ENCODE measurements around the gene UBL3. TPM values are rescaled to one million over a fixed set of nuclear protein-coding genes. Genes with fewer than 3 reads are reported as not detected.

The UBL3 gene
- total RNA-seq, 1 donor from 2014 or later = 20.0 TPM

DNA sequence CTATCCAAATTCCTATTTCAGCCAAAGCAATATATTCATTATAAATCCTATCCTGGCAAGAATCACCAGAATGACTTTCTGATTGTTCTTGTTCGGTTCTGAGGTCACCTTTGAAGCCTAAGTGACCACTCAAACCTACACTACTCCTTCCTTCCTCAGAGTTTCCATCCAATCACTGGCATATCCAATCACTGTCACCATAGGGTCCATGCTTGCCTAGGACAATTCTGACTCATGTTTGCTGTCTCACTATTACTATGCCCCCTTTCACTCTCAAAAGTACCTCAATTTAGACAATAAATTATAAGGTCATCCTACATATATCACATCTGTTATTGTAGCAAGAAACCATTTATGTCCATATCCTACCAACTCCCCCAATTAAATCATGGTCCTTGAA is 58.9 kb downstream of the UBL3 start:
- TF ChIP-seq EZH2 (IDR thresholded peaks at IDR 0.05) (no peak), EZH2phosphoT487 (IDR thresholded peaks at IDR 0.05) (no peak)
- TF ChIP-seq, protein P1, sequence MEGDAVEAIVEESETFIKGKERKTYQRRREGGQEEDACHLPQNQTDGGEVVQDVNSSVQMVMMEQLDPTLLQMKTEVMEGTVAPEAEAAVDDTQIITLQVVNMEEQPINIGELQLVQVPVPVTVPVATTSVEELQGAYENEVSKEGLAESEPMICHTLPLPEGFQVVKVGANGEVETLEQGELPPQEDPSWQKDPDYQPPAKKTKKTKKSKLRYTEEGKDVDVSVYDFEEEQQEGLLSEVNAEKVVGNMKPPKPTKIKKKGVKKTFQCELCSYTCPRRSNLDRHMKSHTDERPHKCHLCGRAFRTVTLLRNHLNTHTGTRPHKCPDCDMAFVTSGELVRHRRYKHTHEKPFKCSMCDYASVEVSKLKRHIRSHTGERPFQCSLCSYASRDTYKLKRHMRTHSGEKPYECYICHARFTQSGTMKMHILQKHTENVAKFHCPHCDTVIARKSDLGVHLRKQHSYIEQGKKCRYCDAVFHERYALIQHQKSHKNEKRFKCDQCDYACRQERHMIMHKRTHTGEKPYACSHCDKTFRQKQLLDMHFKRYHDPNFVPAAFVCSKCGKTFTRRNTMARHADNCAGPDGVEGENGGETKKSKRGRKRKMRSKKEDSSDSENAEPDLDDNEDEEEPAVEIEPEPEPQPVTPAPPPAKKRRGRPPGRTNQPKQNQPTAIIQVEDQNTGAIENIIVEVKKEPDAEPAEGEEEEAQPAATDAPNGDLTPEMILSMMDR (IDR thresholded peaks at IDR 0.05) = no peak
- no peaks in the 10 kb centered on the region for H4K20me1 ChIP-seq (ENCODE audit: low read depth)
- Mint-ChIP-seq H3K4me1 (no peaks in the 10 kb centered on the region), H3K4me3 (no peak overlapping the region), H3K9me3 (peaks cover 4% of the 10 kb centered on the region), H3K27ac (no peak overlapping the region), H3K36me3 (peaks cover 4% of the 10 kb centered on the region), H3K27me3 (ENCODE audit: insufficient read depth, low read depth) (peaks cover 2% of the 10 kb centered on the region)
- no peaks in the 10 kb centered on the region for H3K9me3 ChIP-seq (ENCODE audit: low read depth)
- H3F3A ChIP-seq (ENCODE audit: low read depth) = no peaks in the 10 kb centered on the region
- no peak overlapping the region for H2AFZ ChIP-seq (replicated peaks)
- H3K27me3 ChIP-seq = no peaks in the 10 kb centered on the region
- peaks cover 67% of the 10 kb centered on the region for H3K79me2 ChIP-seq (ENCODE audit: low read depth)
- H3K4me3 ChIP-seq = no peak overlapping the region
- H3K9ac ChIP-seq = no peak overlapping the region
- no peak overlapping the region for H3K4me2 ChIP-seq
- no peak overlapping the region for H3K27ac ChIP-seq
- no peak for DNase-seq (ENCODE audit: low spot score)
- H3K4me1 ChIP-seq = no peaks in the 10 kb centered on the region
- H3K36me3 ChIP-seq = no peaks in the 10 kb centered on the region

DNA sequence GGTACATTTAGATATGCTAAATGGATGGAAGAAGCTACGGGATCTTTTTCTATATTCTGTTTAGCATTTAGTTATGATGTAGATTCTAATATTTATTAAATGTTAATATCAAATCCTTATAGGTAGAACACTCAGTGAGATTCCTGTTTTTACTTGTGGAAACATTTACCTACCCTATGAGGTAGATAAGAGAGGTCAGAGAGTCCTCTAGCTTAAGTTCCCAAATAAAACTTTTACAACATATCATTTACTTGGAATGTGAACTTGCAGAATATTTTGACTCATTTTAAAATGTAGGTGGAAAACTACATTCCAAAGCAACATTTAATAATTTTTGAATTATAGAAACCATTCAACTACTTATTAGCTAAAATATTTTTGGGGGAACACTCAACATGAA is 63.7 kb downstream of the UBL3 start:
- H3K27ac Mint-ChIP-seq = no peak overlapping the region
- H3K9me3 Mint-ChIP-seq = peaks cover 4% of the 10 kb centered on the region
- Histone ChIP-seq H3K79me2 (ENCODE audit: low read depth) (peaks cover 51% of the 10 kb centered on the region), H2AFZ (replicated peaks) (no peak overlapping the region), H3K4me2 (no peak overlapping the region), H3K27ac (no peak overlapping the region), H3K36me3 (no peaks in the 10 kb centered on the region), H3K9ac (no peak overlapping the region), H3F3A (ENCODE audit: low read depth) (no peaks in the 10 kb centered on the region), H3K9me3 (ENCODE audit: low read depth) (no peaks in the 10 kb centered on the region), H3K4me3 (no peak overlapping the region), H3K4me1 (no peaks in the 10 kb centered on the region), H4K20me1 (ENCODE audit: low read depth) (no peaks in the 10 kb centered on the region), H3K27me3 (no peaks in the 10 kb centered on the region)
- no peaks in the 10 kb centered on the region for H3K4me1 Mint-ChIP-seq
- no peak overlapping the region for H3K4me3 Mint-ChIP-seq
- H3K27me3 Mint-ChIP-seq (ENCODE audit: insufficient read depth, low read depth) = peaks cover 2% of the 10 kb centered on the region
- DNase-seq (ENCODE audit: low spot score) = no peak
- no peak for TF ChIP-seq EZH2 (IDR thresholded peaks at IDR 0.05)
- TF ChIP-seq EZH2phosphoT487 (IDR thresholded peaks at IDR 0.05) = no peak
- TF ChIP-seq, protein P1 (IDR thresholded peaks at IDR 0.05) = no peak
- peaks cover 4% of the 10 kb centered on the region for H3K36me3 Mint-ChIP-seq

DNA sequence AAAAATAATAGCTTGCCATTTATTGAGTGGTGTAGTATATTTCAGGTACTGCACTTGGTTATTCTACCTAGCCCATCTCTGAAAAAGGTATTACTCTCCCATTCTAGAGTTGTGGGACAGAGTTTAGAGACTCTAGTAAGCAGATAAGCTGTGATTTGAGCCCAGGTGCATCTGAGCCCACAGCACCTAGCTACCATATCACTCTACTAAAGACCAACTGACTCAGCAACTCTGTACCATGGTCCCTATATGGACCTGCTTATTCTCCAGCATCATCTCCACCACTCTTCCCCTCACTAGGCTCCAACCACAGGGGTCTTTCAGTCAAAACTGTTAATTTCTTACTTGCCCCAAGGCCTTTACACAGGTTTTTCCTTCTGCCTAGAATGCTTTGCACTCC is 64.4 kb downstream of the UBL3 start:
- Histone ChIP-seq H4K20me1 (ENCODE audit: low read depth) (no peaks in the 10 kb centered on the region), H3K9me3 (ENCODE audit: low read depth) (no peaks in the 10 kb centered on the region), H3K79me2 (ENCODE audit: low read depth) (peaks cover 51% of the 10 kb centered on the region), H3K36me3 (no peaks in the 10 kb centered on the region), H3K27me3 (no peaks in the 10 kb centered on the region), H2AFZ (replicated peaks) (no peak overlapping the region), H3K4me3 (no peak overlapping the region), H3K4me1 (no peaks in the 10 kb centered on the region), H3K9ac (no peak overlapping the region), H3K4me2 (no peak overlapping the region), H3F3A (ENCODE audit: low read depth) (no peaks in the 10 kb centered on the region), H3K27ac (no peak overlapping the region)
- Mint-ChIP-seq H3K4me1 (no peaks in the 10 kb centered on the region), H3K9me3 (peaks cover 2% of the 10 kb centered on the region), H3K4me3 (no peak overlapping the region), H3K36me3 (peaks cover 2% of the 10 kb centered on the region), H3K27me3 (ENCODE audit: insufficient read depth, low read depth) (peaks cover 2% of the 10 kb centered on the region), H3K27ac (no peak overlapping the region)
- TF ChIP-seq, protein P1 (IDR thresholded peaks at IDR 0.05) = no peak
- TF ChIP-seq EZH2 (IDR thresholded peaks at IDR 0.05) = no peak
- DNase-seq (ENCODE audit: low spot score) = no peak

All from neural progenitor cell (in vitro differentiated cells).